Measurements from ENCODE around the gene GDPD2. TPM values are rescaled to one million over a fixed set of nuclear protein-coding genes. Genes with fewer than 3 reads are reported as not detected.

Gene GDPD2
- total and polyA plus RNA-seq, 2 of the 13 experiments (the other 11 are each of a cell fraction or from before 2014, with no cell fraction given) = 0.04 to 0.08 TPM

- DNase-seq (ENCODE audit: low spot score) (no peak), FAIRE-seq (no peak), ATAC-seq (no peak)
- intact Hi-C loops (cut with micrococcal nuclease; ENCODE audit: unreplicated experiment) (no loop called here), in situ Hi-C loops (cut with HindIII; ENCODE audit: extremely low pct_ligation_motif_present, low pct_unique_long_range_greater_than_20kb) (no loop called here)
- Histone ChIP-seq H3K4me1 (ENCODE audit: insufficient read depth, low read length) (no peaks in the 10 kb centered on the region), H3K36me3 (replicated peaks in 1 of 2; ENCODE audit: control insufficient read depth in 1 of 2, insufficient read depth in 2 of 2, low read length in 2 of 2) (0 out of 5 replicates have a peak, but pooled peaks cover 0 to 6% of the 10 kb centered on the region in 2 experiments), H3K27ac (ENCODE audit: extremely low read length, insufficient read depth, low read length) (no peak overlapping the region), H4K20me1 (ENCODE audit: insufficient read depth, low read length) (no peaks in the 10 kb centered on the region), H3K9me3 (ENCODE audit: low read length) (no peaks in the 10 kb centered on the region), H3K27me3 (ENCODE audit: control insufficient read depth in 1 of 2, insufficient read depth in 2 of 2, low read length in 2 of 2) (no peaks in the 10 kb centered on the region), H2AFZ (ENCODE audit: low read length) (no peak overlapping the region), H3K4me2 (ENCODE audit: low read depth, low read length) (no peak overlapping the region), H3K9ac (ENCODE audit: insufficient read depth, low read depth, low read length) (no peak overlapping the region), H3K79me2 (ENCODE audit: insufficient read depth, low read length) (no peaks in the 10 kb centered on the region), H3K4me3 (replicated peaks in 1 of 3; ENCODE audit: insufficient read depth in 1 of 3, low read depth in 2 of 3, low read length in 3 of 3) (no peak overlapping the region)
- 100% methylated on average over 2 of the region's 2 CpGs for WGBS (ENCODE audit: low lambda C conversion rate)
- TF ChIP-seq ZNF34 (CRISPR knock-in tag; IDR thresholded peaks at IDR 0.05; ENCODE audit: borderline replicate concordance) = no peak
- no peak for TF ChIP-seq MAFG (CRISPR knock-in tag; IDR thresholded peaks at IDR 0.05)
- TF ChIP-seq ZNF639 (CRISPR knock-in tag; conservative IDR thresholded peaks at IDR 0.05) = no peak
- no peak for TF ChIP-seq NAIF1 (CRISPR knock-in tag; IDR thresholded peaks at IDR 0.05; ENCODE audit: borderline replicate concordance)
- no peak for TF ChIP-seq ZC3H4 (CRISPR knock-in tag; IDR thresholded peaks at IDR 0.05; ENCODE audit: borderline replicate concordance)
- TF ChIP-seq CBX2 (IDR thresholded peaks at IDR 0.05; ENCODE audit: low read depth, low read length) = no peak
- no peak for TF ChIP-seq CBX2 (CRISPR knock-in tag; IDR thresholded peaks at IDR 0.05; ENCODE audit: low read depth)
- TF ChIP-seq ZNF816 (CRISPR knock-in tag; IDR thresholded peaks at IDR 0.05; ENCODE audit: borderline replicate concordance) = no peak
- TF ChIP-seq ZNF430 (CRISPR knock-in tag; IDR thresholded peaks at IDR 0.05) = no peak
- TF ChIP-seq RBFOX2 (IDR thresholded peaks at IDR 0.05; ENCODE audit: low read depth, low read length) = no peak
- TF ChIP-seq THYN1 (CRISPR knock-in tag; IDR thresholded peaks at IDR 0.05; ENCODE audit: borderline replicate concordance, low read depth) = no peak
- POLR2A ChIA-PET = no interaction called here
- CTCF ChIA-PET (ENCODE audit: low intra/inter-chr PET ratio, low total read pairs) = no interaction called here
- BruUV-seq (replicated peaks) = no TSS peak
These were observed 36.9 kb upstream of the GDPD2 start for GRCh38 chrX:70386235-70386634.

Data from HepG2 (cell line).